SKM-1 (cell line): ENCODE results near the gene CALHM5.
"Not testable (repeated sequence)": the region's sequence is repeated elsewhere in the genome, so short reads cannot be mapped to it uniquely, and the experiment has no call there.

ENCODE experiments used
- DNase-seq: peaks from one replicate; lab custom pipeline; 2025; ENCODE audit not compliant: unreplicated experiment; lab: John Stamatoyannopoulos, UW

CALHM5 gene, protein sequence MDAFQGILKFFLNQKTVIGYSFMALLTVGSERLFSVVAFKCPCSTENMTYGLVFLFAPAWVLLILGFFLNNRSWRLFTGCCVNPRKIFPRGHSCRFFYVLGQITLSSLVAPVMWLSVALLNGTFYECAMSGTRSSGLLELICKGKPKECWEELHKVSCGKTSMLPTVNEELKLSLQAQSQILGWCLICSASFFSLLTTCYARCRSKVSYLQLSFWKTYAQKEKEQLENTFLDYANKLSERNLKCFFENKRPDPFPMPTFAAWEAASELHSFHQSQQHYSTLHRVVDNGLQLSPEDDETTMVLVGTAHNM

GRCh38 chr6:116511424-116512110 lies at the start of gene CALHM5:
Gene CALHM5 (plus strand): TSS chr6:116511639. CDS start chr6:116511697, 58 bp downstream.
- no peak for DNase-seq

GRCh38 chr6:116461932-116462885 lies 49.2 kb upstream of the CALHM5 start:
- DNase-seq = no peak

GRCh38 chr6:116463301-116463700 lies 48.1 kb upstream of the CALHM5 start:
- DNase-seq = no peak

DNA sequence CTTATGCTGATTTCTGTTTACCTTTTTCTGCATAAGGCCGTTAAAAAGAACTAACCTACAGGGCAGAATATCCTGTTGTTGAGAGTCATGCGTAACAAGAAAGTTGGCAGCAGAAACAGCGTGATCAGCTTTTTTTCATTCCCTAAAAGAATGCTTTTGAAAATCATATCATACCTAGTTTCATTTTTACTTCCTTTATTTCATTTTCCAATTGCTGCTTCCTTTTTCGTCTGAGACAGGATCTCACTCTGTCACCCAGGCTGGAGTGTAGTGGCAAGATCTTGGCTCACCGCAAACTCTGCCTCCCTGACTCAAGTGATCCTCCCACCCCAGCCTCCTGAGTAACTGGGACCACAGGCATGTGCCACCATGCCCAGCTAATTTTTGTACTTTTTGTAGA lies 46.2 kb upstream of the CALHM5 start:
- DNase-seq = peak; percentile 63

GRCh38 chr6:116467096-116467495 lies 44.3 kb upstream of the CALHM5 start:
- DNase-seq = no peak

GRCh38 chr6:116467514-116467913 lies 43.9 kb upstream of the CALHM5 start:
- DNase-seq = no peak

- no peak for DNase-seq
Measured at GRCh38 chr6:116468293-116468692, 43.1 kb upstream of the CALHM5 start.

- no peak for DNase-seq
Measured at GRCh38 chr6:116471531-116471930, 39.9 kb upstream of the CALHM5 start.

DNA sequence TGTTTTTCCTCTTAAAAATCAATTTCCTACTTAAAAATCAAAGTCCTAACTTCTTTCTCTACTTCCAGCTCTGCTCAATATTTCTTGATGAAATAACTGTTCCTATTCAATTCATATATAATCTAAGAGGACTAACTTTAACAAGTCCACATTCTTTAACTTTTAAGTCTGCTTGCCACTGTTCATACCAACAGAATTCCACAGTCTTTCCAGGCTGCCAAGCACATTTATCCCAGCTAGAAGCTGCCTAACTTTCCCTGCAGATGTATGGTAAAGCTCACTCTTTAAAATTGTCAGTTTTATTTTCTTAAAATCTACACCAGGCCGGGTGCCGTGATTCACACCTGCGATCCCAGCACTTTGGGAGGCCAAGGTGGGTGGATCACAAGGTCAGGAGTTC lies 38.7 kb upstream of the CALHM5 start:
- no peak for DNase-seq

DNA sequence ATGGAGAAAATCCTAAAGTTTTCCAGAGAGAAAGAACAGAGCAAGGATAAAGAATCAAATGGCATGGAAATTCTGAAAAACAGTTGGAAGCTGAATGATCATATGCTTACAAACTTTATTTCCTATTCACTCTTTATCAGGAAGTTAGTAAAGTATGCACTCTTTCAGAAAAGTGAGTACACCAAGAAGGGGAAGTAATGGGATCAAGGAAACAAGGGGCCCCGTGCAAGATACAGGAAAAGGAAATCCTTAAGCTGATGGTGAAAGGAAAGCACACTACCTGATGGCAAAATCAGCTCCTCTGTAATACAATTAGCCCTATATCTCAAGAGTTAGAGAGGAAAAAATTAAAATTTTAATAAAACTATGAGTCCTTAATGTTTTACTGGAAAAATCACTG lies 36.3 kb upstream of the CALHM5 start:
- DNase-seq = peak; percentile 81

DNA sequence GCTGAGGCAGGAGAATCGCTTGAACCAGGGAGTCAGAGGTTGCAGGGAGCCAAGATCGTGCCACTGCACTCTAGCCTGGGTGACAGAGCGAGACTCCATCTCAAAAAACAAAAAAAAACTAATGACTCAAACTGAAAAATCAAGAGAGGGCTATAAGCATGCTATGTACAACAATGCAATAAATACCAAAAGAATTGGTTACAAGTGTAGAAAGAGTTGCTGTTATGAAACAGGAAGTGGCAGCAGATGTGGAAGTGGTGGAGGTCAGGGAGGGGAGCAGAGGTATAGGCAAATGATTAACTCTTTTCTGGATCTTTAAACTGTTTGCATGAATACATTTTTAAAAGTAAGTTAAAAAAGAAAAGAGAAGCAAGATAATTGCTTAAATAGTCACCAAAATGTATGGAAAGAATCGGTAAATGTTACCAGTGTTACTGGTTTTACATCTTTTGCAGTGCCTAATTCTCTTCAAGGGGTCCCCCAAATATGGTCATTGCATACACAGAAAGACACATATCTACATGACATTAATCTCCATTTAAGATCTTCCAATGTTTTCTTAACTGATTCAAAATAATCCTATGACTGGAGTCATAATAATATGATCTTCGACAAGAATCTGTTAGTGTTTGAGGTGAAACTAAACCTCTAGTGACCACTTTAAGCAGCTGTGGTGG lies 35.3 kb upstream of the CALHM5 start:
- peak; percentile 88 for DNase-seq

- DNase-seq = no peak
Measured at GRCh38 chr6:116482780-116483179, 28.7 kb upstream of the CALHM5 start.

DNA sequence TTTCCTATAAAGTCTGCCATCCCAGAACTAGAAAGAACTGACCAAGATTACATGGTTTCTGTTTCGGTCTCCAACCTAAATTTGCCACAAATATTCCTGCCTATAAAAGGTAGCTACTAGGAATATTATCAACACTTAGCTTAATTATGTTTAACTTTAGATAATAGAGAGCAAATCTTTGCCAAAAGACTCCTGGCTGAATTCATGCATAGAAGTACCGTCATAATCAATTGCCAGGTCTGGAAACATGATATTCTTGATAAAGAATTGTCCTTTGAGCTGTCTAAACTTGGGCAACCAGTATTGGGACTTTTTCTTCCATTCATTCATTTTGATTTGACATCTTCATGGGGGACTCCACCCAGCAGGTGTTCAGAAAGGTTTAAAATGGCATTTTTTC lies 27.8 kb upstream of the CALHM5 start:
- no peak for DNase-seq

DNA sequence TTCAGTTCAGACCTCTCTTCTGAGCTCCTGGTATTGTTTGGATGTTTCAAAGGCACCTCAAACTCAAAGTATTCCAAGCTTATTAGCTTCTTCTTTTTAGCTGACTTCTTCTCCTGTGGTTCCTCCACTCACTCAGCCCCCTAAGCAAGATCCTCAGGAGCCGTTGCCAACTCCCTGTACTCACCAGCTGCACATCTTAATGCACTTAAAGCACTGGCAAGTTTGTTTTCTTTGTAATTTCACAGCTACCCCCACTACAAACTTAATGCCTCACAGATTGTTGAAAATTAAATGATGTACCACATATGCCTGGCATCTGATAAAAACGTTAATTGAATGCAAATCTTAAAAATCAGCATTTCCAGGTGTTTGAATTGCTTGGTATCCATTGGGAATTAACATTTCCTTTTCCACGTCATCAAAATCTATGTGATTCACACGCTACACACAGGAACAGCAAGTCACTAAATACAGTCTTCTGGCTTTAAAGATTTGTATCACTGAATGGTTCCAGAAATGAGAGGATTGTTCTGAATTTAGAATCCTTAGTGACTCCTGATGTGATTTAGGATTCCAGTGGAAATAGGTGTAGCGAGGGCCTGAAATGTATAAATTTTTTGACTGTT lies 25.8 kb upstream of the CALHM5 start:
- no peak for DNase-seq

- DNase-seq = no peak
Measured at GRCh38 chr6:116491610-116492330, 19.7 kb upstream of the CALHM5 start.

DNA sequence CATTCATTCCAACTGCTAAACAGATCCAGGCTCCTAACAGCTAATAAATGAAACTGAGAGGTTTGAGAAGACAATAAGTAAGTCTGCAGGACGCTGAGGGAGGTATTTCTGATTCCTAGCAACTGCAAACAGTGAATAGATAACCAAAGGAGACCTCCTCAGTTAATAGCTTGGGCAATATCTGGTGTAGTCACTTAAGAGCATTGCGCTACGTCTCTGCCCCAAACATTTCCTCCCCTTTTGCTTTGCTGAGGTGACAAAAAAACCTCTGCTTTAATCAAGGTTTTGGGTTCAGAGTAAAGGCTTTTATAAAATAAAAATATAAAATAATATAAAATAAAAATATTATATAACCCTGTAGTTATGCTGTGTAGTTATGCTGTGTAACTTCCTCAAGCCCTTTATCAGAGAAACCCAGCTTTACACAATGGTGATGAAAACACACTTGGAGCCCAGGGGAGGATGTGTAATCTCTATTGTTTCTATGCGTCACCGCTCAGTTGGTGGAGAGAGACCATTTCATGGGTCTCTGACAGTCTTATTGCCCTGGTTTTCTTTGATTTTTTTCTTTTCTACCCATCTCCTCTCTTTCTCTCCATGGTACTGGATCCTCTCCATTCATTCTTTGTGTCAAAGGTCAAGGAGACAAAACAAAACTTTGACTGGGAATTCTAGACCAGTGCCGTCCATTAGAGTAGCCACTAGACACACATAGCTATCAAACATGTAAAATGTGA lies 18.9 kb upstream of the CALHM5 start:
- peak; percentile 72 for DNase-seq

DNA sequence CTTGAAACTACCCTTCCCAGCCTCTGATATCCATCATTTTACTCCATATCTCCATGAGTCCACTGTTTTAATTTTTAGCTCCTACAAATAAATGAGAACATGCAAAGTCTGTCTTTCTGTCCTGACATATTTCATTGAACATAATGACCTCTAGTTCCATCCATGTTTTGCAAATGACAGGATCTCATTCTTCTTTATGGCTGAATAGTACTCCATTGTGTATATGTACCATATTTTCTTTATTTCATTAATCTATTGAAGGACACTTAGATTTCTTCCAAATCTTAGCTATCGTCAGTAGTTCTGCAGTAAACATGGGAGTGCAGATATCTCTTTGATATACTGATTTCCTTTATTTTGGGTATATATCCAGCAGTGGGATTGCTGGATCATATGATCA lies 16.3 kb upstream of the CALHM5 start:
- DNase-seq = not testable (repeated sequence)

GRCh38 chr6:116497113-116497676 lies 14.2 kb upstream of the CALHM5 start:
- no peak for DNase-seq

GRCh38 chr6:116500969-116501433 lies 10.4 kb upstream of the CALHM5 start:
- no peak for DNase-seq
